ENCODE measurements around the gene NKAIN4.

Gene NKAIN4

DNA sequence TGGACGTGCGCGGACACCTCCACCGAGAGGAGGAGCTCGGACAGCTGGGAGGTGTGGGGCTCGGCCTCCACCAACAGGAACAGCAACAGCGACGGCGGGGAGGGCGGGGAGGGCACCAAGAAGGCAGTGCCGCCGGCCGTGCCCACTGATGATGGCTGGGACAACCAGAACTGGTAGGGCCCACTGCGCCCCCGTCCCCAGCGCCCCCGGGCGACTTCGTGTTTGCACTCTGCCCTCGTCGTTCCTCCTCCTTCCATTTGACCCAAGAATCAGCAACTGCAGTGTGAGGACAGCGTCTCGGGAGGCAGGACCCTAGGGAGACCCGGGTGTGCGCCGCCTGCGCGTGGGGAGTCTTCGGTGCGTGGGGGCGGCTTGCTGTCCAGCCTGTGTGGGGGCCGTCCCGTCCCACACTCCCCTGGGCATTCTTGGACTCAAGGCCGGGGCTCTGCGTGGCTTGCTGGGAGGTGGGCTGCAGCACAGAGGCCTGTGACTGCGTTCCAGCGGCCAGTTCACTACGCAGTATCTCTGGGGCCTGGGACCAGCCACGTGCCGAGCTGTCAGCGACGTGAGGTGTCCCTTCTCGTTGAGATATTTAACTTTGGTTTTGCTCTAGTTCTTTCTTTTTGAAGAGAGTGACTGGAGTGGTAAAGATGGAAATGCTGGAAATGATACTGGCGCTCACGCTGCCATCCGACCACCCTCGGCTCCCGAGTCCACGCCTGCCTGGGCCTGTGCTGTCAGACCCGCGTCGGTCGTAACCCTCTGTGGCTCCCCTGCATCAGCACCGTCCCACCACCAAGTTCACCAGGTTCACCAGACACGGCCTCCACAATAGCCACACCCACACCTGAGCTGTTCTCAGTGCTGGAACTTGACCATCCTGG is 33.7 kb upstream of the NKAIN4 start:
- DNase-seq: no peak

DNA sequence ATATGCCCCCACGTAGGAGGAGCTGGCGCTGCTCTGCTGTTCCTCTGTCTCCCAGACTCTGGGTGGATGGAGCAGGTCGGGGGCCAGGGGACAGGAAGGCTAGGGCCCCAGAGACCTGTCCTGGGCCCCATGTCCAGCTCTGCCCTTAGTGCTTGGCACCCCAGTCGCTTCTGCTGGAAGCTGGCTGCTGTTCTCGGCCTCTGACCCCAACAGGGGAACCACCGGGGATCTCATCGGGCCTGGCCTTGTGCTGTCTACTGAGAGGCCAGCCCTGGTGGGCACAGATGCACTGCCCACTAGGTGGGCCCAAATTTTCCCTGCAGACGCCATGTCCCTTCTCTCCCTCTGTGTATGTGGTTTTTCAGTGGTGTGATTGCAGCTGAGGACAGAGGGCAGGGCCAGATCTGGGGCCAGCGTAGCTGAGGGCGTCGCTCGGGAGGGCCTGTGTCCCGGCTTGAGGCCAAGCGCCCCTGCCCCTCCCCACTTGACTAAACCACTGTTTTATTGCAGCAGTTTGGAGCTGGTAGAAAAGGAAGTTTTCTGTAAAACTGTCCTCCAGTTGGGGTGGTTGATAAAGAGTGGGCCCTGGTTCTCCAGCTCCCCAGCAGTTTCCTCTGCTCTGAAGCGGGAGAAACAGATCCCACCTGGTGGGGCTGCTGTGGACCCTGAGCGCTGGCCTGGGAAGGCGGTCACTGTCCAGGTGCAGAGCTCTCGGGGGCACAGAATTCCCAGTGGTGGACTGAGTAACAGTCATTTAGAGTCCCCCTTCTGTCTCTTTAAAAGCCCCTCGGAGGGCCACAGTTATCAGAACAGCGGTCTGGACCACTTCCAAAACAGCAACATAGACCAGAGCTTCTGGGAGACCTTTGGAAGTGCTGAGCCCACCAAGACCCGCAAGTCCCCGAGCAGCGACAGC is 32.8 kb upstream of the NKAIN4 start:
- DNase-seq: no peak

DNA sequence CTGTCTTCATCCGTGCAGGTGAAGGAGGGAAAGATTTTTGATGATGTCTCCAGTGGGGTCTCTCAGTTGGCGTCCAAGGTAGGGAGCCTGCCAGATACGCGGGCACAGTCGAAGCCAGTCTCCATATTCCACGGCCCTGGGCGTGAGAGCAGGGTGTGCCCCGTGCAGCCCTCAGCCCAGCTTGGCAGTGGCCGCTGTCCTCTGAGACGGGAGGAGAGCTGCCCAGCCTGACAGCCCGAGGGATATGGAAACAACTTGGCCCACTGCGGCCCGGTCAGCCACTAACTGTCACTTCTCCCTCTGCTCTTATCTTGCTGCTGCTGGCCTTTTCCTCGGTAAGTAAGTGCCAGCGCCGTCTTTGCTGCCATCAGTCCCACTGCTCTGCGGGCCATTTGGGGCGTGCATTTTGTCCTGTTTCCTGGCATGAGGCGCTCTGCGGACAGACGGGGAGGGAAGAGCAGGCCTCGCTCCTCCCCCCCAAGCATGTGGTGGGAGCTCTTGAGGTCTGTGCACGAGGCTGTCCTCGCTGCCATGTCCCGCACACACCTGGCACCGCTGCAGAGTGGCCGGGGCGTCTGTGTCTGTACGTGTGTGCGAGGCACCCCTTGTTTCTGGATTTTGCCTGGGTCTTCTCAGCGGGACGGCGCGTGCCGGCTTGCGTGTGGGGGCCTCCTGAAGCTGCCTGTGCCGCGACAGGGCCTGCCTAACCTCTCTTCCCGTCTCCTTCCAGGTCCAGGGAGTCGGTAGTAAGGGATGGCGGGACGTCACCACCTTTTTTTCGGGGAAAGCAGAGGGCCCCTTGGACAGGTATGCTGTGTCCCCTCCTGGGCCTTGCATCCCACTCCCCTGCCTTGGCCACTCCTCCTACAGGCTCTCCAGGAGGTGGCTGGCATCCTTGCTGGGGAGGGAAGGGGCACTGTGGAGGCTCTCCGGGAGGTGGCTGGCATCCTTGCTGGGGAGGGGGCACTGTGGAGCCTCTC is 31.7 kb upstream of the NKAIN4 start:
- DNase-seq: no peak

DNA sequence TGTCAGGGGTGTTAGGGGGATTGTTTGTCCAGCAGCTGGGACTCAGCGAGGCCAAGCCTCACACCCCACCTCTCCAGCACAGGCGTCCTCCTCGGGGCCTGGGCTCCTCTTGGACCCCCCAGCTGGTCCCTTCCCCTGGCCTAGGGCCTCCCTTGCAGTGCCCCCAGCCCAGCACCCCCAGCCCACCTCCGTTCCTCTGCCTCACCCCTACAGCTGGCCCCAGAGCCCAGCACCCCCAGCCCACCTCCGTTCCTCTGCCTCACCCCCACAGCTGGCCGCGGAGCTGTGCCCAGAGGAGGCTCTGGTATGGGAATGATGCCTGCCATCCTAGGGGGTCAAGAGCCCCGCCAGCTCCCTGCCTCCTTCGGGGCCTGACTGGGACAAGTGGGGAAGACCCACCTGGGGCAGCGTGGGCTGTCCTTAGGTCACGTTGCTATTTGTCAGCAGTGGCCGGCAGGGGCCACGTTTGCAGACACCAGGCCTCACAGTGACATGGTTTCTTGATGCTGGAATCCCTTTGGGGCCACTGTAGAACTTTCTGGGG is 30.8 kb upstream of the NKAIN4 start:
- no peak for DNase-seq

DNA sequence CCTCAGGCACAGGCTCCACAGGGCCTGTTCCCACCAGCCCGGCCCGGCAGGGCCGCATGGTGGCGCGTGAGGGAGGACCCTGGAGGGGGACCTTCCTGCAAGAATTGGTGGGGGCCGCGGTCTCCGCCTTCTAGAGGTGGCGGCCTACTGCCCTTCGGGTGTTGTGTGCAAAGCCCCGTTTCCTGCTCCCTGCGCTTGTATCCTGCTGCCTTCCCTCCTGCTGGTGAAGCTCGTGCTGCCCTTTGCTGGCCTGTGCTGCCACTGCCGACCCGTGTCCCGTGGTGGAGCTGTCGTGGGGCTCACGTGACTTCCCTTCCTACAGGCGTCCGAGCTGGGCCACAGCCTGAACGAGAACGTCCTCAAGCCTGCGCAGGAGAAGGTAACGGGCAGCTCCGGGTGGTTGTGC is 30.3 kb upstream of the NKAIN4 start:
- no peak for DNase-seq

DNA sequence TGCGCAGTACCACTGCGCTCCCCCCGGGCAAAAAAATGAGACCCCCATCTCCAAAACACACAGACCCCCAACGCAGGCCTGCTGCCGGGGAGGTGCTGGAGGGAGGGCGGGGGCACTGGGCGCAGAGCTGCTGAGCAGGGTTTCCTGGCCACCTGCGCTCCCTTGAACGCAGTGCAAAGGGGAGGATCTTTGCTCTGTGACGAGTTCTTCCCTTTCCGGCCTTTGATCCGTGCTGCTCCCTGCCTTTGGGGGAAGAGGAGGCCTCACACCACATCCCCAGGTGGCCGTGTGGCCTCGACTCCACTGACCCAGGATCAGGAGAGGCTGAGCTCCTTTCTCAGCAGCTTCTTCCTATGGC is 29.8 kb upstream of the NKAIN4 start:
- no peak for DNase-seq

DNA sequence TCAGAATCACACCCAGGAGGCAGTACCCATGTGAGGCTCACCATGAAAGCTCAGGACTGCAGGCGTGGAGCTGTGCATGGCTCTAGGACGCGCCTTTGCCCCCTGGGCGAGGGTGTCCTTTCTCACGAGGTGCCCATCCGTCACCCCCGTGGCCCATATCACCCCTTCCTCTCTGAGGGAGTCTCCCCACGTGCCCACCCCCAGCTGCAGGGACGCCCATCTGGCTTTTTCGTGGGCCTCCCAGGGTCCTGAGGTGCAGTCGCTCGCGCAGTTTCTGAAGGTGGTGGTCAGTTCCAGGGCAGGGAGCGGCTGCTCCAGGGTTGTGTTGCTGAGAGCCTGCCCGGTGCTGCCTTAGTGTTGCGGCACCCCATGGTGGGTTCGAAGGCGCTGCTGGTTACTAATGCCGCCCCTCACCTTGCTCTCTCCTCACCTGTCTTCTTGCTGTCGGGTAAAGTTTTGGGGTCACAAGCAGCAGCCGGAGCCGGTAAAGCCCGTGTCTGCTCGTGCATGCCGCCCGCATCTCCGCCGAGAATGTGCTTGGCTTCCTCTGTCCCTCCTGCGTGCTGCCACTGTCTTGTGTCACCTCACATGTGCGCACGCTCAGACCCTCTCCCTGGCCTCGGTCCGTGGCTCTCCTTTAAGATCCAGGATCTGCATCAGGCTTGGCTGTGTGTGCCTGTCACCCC is 29.3 kb upstream of the NKAIN4 start:
- no peak for DNase-seq

DNA sequence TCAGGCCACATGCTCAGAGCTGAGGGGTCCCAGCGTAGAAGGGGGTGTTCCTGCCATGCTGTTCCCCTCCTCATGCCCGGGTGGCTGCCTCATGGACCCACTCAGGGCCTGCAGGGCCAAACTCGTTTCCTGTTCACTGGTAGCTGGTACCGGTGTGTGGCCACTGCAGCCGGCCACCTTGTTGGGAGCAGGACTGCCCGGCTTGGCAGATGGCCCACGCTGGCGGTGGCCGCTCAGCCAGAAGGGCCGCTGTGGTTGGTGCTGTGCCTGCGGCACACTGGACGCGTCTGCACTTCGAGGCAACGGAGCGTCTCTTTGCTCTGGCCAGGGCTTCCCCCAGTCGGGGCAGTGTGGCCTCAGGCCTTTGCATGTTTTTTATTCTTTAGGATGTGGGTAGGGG is 28.7 kb upstream of the NKAIN4 start:
- DNase-seq: no peak

DNA sequence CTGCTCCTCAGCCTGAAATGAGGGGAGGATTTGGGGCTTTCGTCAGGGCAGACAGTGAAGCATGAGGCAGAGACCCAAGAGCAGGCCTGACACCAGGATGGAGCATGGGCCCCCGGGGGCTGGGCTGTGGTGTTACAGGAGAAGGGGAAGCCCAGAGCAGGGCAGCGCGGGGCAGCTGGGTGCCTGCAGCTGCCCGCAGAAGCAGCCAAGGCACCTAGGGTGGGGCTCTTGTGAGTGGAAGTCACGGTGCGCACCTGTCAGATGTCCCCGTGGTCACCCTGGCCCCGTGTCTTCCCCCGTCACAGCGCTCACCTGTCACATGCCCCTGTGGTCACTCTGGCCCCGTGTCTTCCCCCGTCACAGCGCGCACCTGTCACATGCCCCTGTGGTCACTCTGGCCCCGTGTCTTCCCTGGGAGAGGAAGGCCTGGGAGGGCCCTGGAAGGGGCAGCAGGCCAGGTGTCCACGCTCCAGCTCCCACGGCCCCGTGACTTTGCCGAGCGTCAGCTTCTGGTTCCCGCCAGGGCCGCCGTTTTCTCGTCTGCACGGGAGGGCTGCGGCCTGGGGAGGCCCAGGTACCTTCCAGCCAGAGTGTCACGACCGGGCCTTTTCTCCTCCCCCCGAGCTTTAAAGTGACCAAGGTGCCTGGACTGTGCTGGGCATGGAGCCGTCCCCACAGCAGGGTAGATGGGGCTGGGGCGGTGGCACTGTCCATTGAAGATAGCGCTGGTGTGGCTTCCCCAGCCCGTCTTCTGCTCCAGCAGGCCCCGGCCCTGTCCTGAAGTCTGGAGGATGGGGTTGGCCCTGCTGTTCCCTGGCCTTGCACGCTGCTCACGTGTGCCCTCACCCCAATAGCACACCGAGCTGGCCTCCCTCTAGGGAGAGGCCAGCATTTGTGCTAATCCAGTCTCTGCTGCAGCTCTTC is 27.7 kb upstream of the NKAIN4 start:
- DNase-seq: no peak

DNA sequence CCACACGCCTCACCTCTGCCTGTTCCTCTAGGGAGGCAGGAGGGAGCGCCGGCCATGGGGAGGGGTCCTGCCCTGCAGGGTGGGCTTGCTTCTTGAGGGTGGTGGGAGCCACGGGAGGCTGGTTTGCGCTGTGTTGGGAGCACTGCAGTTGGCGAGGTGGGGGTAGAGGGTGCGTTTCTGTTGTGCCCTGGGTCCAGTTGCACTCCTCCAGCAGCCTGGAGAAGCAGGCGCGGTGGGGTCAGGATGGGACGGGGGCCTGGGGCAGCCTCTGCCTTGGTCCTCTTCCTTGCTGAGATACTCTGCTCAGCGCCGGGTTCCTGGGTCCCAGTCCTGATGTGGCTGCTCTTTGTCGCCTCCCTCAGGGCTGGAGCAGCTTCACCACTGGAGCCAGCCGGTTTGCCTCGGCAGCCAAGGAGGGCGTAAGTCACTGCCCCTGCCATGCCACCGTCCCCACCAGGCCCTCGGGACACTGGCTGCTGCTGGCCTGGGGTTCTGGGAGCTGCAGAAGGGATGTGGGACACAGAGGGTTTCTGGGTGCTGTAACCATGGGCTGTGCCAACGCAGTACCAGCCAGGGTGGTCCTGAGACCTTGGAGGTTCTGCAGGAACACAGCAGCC is 26.8 kb upstream of the NKAIN4 start:
- no peak for DNase-seq

DNA sequence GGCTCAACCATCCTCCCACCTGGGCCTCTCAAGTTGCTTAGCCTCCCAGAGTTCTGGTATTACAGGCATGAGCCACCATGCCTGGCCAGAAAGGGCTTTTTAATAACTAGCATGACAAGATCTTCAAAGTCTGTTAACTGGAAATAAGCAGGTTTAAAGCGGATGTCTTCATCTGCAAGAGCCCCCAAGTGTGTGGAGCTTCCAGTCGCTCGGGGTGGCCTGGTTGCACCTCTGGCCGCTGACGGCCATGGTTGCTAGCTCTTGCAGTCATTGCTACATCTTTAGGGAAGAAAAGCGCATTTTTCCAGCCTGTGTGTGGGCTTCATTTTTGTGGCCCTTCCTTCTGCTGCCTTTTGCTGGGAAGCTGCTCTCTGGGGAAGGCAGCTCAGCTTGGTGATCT is 26.1 kb upstream of the NKAIN4 start:
- no peak for DNase-seq

DNA sequence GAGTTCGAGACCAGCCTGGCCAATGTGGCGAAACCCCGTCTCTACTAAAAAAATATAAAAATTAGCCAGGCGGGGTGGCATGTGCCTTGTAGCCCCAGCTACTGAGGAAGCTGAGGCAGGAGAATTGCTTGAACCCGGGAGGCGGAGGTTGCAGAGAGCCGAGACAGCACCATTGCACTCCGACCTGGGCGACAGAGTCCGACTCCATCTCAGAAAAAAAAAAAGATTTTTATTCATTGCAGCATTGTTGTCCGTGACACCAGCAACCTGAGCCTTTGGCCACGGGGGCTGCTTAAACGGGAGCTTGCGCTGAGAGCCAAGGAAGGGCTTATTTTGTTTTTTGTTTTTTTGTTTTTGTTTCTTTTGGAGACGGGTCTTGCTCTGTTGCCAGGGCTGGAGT is 25.7 kb upstream of the NKAIN4 start:
- DNase-seq: no peak

DNA sequence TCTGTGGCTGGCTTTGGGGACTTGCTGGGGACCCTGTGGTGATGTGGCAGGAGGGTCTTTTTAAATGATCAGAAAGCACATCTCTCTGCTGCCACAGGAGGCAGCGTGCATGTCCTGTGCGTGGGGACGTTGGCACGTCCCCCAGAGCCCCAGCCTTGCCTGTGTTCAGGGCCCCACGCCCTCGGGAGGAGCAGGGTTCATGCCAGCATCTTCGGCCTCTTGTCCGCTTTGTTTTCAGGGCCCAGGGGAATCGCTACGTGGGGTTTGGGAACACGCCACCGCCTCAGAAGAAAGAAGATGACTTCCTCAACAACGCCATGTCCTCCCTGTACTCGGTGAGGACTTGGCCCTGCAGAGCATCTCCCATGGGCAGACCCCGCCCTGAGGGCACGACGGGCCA is 24.4 kb upstream of the NKAIN4 start:
- DNase-seq: no peak

DNA sequence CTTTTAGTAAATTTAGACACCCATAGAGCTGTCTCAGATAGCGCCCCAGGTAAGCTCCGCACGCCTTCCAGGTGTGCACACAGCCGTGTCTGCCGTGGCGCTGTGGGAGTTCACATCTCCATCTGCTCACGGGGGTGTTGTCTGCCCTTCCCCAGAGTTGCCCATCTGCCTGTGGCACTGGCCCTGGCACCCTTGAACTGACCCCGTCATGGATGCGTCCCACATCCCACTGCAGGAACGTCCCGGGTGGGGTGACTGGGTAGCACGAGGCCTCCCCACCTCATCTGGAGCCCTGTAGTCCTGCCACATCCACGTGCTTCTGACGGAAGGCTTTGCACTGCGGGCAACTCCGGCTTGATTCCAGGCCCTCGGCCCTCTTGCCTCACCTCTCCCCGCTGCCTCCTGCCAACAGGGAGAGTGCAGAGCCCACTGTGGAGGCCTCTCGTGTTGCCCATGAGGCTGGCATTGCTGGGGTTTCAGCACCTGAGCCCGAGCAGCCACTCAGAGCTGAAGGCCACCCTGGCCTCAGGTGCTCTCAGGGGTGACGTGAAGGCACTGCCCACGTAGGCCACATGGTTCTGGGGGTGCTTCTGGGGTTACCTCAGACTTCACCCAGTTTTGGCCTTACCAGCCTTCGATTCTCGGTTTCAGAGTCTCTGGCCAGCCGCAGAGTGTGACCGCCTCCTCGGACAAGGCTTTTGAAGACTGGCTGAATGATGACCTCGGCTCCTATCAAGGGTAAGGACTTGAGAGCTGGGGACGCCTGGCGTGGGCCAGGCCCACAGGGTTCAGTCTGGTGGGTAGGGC is 23.4 kb upstream of the NKAIN4 start:
- DNase-seq: no peak

DNA sequence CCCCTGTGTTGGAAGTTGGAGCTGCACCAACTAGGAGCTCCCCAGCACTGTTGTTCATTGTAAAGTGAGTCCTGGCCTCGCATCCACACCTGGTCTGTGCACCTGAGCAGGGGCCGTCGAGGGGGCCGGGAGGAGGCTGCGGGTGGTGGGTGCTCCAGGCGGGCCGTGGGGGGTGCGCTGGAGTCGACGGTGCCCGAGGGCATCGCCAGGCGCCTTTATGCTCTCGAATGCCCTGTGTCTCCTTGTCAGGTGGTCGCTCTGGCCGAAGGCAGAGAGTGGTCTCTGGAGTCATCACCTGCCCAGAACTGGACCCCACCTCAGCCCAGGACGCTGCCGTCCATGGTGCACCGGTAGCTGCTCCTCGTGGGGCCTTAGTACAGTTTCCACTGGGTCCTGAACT is 22.7 kb upstream of the NKAIN4 start:
- DNase-seq: no peak

DNA sequence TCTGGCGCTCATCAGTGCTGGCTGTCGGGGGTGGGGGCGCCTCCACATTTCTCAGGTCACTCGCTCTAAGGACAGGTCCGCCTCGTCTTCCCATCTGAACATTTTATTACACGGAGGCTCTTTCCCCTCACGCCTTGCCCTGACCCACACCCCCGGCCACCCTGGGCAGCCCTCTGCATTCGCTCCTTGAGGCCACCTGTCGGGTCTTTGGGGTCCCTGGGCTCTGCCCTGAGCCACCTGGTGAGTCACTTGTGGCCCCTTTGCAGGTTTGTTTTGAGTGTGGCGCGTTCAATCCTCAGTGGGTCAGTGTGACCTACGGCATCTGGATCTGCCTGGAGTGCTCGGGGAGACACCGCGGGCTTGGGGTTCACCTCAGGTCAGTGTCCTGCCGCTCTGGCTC is 21.6 kb upstream of the NKAIN4 start:
- DNase-seq: no peak

DNA sequence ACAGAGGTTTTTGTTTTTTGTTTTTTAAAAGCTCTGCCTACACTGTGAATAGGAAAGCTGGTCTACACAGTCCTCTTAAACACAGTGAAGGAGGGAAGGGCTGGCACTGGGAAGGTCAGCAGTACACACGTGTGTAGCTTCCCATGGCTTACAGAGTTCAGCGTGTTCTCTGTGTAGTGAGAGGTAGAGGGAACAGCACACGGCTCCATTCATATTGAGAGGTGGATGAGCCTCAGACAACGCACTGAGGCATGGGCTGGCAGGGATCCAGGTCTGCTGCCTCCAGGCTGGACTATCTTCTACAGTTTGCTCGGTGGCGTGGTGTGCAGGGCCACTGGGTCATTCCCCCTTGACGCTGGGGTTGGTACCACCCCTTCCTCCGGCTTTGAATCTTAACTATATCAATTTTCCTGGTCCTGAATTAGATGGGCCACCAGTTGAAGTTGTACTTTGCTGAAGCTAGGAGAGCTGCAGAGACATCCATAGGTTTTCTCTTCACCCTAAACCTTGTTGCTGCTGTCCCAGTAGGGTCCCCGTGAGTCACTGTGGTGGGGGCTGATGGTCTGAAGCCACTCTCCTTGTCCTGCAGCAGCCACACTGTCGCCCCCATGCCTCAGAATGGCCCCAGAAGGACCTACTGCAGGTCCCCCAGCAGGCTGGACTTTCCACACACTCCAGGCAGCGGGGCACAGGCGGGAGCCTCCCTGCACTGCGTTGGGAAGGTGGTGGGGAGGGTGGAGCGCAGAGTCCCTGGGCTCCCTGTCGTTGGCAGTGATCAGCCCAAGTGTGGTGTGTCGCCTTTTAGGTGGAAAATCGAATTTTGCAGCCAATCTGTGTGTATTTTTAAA is 20.3 kb upstream of the NKAIN4 start:
- DNase-seq: no peak

DNA sequence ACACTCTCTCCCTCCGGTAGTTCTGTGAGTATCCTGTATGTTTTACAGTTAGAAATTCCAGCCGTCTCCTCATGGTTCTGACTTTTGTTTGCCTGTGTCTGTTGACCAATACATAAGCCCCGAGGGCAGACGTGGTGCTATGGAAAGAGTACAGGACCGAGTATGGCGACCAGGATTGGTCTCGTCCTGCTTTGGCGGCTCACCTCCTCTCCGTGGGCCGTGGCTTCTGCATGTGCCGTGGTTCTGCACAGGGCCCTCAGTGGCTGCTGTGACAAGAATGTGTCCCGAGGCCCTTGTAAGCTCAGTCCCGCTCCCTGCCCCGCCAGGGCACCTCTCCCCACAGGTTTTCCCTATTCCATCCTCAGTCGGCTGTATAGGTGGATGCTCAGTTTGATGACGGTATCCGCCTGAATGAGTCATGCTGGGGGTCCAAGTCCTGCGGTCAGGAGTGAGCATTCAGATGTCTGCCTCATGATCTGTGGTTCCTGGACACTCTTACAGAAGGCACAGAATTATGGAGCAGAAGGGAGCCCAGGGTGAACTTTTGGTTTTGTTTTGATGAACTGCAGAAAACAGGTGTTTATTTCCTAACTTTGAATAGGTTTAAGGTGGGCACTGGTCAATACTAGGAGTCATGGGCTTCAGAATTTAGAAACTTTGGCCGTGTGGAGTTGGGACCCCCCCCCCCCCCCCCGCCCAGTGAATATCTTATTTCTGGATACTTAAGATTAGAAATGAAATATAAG is 19.5 kb upstream of the NKAIN4 start:
- no peak for DNase-seq
